ENCODE data around the gene CDC42EP5.
"Not testable (repeated sequence)": the region's sequence is repeated elsewhere in the genome, so short reads cannot be mapped to it uniquely, and the experiment has no call there.

CDC42EP5 gene

DNA sequence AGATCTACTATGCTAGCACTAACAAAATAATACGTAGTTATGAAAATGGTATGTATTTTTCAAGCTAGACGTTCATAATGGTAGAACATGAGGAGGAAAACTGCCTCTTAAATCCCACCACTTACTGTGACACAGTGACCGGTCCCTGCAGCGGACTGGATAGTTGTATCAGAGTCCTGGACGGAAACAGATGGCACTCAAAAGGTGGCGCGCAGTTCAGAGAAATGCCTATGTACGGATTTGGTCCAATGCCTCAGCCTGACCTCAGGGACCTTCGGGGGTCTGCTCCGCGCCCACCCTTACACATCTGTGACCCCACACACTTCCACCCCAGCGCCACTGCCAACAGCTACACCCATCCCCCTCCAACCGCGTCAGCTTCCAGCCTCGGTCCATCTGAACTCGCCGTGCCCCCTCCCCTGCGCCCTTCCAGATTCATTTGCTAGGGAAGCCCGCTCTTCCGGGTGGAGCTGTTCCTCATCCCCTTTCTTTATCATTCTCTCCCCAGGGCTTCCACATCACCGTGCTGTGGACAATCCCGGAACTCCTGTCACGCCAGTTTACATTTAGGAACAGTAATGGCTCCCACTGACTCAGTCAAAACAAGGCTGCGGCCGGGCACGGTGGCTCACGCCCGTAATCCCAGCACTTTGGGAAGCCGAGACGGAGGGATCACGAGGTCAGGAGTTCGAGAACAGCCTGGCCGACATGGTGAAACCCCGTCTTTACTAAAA is 24.9 kb downstream of the CDC42EP5 start:
- no peak for DNase-seq (ENCODE audit: low read depth)

DNA sequence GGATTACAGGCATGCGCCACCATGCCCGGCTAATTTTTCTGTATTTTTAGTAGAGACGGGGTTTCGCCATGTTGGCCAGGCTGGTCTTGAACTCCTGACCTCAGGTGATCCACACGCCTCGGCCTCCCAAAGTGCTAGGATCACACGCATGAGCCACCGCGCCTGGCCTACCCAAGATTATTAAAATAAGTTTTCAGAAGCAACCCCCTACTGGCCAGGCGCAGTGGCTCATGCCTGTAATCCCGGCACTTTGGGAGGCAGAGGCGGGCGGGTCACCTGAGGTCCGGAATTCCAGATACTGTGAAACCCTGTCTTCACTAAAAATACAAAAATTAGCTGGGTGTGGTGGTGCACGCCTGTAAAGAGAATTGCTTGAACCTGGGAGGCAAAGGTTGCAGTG is 26.7 kb downstream of the CDC42EP5 start:
- not testable (repeated sequence) for DNase-seq (ENCODE audit: low read depth)

DNA sequence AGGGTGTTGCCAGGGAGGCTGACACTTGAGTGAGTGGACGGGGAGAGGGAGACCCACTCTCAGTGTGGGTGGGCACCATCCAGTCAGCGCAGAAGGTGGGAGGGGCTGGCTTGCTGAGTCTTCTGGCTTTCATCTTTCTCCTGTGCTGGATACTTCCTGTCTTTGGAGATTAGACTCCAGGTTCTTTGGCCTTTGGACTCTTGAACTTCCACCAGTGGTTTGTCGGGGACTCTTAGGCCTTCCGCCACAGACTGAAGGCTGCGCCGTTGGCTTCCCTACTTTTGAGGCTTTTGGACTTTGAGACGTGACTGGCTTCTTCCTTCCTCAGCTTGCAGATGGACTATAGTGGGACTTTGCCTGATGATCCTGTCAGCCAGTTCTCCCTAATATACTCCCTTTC is 28.4 kb downstream of the CDC42EP5 start:
- no peak for DNase-seq (ENCODE audit: low read depth)

DNA sequence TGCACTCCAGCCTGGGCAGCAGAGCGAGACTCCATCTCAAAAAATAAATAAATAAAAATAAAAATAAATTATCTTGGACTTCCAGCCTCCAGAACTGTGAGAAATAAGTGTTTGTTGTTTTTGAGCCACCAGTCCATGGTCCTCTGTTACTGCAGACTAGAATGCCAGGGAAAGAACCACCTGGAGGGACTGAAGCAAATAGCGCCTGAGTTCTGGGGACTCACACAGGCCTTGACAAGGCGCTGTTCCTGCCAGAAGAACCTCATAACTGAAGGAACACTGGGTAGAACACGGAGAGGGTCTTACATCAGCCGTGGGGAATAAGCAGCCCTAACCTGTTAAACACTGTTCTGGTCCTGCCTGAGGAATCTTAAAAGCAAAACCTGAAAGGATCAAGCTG is 32.5 kb downstream of the CDC42EP5 start:
- DNase-seq (ENCODE audit: low read depth), result no peak

DNA sequence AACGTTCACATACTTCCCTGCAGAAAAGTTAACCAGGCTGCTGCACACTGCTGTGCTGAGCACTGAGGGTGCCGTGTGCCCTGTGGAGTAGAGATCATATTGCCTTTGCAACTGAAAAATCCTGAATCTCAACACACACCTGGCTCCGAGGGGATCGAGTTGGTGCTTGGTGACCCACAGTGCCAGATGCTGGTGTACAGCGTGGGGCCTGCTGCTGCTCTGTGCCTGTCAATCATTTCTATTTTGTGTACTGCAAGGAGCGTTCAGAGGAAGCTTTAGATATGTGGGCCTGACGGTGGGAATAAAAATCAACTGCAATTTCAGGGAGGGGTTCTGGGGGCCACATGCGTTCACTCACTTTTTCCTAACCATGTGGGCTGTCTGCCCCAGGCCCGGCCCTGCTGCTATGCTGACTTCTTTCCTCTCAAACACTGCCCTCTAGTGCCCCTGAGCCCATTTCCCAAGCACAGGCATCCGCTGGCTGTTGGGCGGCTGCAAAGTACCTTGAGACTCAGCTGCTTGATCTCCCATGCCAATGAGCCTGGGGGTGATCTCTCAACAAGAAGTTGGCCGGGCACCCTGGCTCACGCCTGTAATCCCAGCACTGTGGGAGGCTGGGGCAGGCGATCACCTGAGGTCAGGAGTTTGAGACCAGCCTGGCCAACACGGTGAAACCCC is 33.8 kb downstream of the CDC42EP5 start:
- no peak for DNase-seq (ENCODE audit: low read depth)

DNA sequence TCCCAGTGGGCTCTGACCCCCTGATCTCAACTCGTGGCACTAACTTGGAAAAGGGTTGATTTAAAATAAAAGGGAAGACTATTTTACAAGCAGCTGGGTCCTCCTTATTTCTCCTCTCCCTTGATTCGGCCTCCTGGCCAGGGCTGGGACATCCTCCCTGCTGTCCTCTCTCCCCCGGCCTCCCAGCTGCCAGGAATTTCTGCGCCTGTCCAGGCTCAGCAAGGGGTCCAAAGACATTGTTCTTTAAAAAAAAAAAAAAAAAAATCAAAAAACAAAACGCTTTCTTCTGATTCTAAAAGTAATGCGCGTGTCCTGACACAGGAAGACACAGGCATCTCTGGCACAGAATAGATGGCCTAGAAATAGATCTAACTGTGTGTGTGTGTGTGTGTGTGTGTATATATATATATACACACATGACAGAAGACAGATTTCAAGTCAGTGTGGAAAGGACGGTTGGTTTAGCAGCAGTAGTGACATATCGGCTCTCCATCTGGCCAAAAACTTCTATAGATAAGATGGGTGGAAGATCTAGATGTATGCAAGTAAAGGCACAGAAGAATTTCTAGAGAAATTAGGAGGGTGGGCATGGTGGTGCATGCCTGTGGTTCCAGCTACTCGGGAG is 36.4 kb downstream of the CDC42EP5 start:
- no peak for DNase-seq (ENCODE audit: low read depth)

DNA sequence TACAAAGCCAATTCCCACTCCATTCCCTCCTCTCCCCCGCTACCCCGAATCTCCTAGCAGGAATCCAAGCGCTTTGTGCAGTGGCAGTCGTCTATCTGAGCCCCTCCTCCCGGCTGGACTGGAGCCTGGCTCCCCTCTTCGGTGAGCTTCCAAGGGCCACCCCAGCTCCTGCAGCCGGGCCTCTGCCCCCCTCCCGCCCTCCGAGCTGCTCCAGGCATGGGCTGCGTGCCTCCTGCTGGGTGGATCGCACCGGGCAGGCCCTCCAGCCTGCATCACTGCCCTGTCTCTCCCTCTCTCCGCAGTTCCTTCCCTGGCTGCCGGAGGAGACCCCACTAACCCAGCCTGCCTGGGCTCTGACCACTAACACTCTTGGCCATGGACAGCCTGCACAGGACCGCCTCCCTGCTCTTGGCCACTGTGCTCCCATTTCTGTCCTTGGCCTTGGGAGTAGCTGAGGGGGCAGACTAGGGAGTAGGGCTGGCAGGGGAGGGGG is 37.0 kb downstream of the CDC42EP5 start:
- no peak for DNase-seq (ENCODE audit: low read depth)

DNA sequence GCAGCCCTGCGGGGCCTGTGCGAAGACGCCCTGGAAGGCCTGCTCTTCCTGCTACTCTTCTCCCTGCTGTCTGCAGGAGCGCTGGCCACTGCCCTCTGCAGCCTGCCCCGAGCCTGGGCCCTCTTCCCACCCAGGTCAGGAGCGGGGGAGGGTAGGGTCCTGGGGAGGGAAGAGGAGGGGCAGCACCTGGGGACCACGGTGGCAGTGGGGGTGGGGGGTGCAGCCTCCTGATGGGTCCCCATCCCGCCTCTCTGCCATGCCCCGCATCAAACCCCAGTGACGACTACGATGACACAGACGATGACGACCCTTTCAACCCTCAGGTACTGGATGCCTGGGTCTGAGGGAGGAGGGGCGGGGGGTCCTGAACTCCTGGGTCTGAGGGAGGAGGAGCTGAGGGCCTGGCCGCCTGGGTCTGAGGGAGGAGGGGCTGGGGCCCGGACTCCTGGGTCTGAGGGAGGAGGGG is 37.5 kb downstream of the CDC42EP5 start:
- no peak for DNase-seq (ENCODE audit: low read depth)

DNA sequence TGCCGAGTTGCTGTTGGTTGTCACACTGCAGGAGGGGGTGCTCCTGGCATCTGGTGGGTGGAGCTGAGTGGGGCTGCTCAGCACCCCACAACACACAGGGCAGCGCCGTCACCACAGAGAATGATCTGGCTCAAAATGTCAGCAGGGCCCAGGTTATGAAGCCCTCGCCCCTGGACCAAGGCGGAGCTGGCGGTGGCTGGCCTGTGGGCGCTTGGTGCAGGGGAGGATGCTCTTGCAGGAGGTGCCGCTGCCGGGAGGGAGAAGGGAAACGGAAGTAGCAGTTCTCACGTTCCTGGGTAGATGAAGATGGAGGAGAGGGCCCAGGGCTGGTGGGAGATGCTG is 38.3 kb downstream of the CDC42EP5 start:
- DNase-seq (ENCODE audit: low read depth), result no peak

DNA sequence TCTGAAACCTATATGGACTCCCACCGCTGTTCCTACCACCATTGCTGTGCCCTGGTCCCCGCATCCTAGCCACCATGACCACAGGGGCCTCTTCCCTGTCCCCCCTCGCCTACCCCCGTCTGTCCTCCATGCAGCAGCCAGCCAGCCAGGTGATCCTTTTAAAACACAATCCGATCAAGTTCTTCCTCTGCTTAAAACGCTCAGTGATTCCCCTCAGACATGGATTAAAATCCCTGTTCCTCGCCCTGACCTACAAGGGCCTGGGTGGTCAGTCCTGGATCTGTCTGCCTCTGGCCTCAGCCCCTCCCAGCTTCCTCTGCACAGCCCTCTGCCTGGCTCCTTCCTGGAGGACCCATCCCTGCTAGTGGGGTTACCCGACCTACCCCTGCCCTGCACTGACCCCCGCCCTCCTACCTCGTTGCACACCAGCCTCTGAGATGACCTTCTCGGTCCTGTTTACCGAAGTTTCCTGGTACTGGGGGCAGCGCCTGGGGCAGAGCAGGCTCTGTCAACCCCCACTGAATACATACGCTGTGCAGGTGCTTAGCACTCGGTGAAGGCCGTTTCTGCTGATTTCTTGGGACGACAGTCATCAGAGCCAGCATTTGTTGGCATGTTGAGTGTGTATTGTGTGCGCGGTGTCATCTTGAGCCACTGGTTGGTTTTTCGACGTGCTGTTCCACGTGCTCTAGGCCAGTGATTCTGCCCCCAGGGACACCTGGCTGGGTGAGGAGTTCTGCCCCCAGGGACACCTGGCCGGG is 38.8 kb downstream of the CDC42EP5 start:
- no peak for DNase-seq (ENCODE audit: low read depth)

DNA sequence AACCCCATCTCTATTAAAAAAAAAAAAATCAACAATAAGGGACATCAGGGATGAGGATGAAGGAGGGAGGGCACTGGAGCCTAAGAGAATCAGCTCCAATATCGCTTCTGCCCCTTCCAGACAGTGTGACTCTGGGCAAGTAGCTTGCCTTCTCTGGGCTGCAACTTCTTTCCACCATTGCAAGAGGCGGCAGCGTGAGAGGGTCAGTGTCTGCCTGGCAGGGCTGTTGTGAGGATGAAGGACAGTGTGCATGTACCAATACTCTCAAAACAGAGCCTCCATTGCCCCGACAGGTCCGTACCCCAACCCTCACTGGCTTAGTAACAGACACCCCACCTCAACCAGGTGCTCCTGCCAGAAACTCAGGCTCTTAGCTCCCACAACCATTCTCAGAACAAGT is 39.4 kb downstream of the CDC42EP5 start:
- DNase-seq (ENCODE audit: low read depth), result no peak

DNA sequence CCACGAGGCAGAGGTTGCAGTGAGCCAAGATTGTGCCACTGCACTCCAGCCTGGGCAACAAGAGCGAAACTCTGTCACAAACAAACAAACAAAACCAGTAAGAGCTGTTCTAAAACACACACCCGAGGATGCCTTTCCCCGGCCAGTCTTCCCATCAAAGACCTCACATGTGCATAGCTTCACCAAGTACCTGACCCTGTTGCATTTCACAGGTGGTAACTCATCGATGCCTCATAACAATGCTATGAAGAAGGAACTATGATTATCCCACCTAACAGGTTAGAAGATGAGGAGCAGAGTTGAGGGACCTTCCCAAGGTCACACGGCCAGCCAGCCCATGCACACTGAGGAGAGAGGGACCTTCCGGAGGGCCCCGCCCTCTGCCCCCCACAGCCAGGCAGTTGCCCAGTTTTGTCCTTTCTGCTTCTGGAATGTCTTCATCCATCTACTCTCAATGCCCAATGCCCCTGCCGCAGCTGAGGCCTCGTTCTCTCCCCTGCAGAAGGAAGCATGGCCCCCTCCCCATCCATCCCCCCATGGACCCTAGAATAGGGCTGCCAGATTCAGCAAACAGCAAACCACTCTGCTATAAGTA is 40.9 kb downstream of the CDC42EP5 start:
- no peak for DNase-seq (ENCODE audit: low read depth)

DNA sequence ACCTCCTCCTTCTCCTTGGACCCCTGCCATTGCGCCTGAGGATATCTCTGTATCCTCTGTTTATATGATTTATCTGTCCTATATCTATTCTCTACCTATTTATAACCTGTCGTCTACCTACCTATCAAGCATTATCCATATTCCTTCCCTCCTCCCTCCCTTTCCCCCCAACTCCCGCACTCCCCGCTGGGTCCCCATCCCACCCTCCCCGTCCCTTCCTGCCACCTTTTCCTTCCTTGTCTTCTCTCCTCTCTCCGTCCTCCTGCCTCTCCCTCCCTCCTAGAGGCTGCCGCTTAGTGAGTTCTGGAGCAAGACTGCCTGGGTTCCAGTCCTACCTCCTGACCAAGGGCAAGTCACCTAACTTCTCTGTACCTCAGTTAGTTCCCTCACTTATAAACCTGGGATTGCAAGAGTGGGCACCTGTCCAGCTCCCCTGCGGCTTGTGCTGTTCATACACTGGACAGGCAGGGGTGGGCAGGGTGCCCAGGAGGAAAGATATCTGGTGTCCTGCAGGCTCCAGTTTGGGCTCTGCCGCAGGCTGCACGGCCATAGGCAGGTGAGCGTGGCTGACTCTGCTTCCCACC is 41.7 kb downstream of the CDC42EP5 start:
- DNase-seq (ENCODE audit: low read depth), result no peak

DNA sequence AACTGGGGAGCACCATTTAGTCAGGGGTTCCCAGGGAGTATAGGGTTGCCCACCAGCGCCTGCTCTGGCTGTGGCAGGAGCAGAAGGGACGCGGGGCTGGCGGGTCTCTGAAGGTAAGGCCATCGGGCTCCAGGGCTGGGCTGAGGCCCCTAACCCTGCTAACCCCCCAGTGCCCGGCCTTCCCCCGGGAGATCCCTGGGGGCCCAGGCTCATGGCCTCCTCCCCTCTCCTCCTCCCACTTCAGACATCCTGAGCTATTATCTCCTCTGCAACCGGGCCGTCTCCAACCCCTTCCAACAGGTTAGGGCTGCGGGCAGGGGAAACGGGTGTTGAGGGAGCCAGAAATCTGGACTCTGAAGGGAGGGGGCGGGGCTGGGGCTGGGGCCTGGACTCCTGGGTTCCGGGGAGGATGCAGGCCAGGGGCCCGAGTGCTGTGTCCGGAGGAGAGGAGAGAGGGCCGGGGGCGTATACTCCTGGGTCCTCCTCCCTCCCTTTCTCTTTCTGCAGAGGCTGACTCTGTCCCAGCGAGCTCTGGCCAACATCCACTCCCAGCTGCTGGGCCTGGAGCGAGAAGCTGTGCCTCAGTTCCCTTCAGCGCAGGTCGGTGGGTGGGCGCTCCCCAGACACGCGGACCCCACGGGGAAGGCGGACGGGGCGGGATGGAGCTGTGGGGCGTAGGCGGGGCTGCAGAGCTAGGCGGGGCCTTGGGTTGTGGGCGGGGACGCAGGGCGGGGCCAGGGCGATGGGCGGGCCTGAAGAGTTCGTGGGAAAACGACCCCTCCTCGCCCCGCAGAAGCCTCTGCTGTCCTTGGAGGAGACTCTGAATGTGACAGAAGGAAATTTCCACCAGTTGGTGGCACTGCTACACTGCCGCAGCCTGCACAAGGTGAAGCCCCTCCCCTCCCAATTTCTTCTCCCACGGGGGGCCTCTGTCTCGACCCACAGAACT is 42.5 kb downstream of the CDC42EP5 start:
- DNase-seq (ENCODE audit: low read depth), result no peak

DNA sequence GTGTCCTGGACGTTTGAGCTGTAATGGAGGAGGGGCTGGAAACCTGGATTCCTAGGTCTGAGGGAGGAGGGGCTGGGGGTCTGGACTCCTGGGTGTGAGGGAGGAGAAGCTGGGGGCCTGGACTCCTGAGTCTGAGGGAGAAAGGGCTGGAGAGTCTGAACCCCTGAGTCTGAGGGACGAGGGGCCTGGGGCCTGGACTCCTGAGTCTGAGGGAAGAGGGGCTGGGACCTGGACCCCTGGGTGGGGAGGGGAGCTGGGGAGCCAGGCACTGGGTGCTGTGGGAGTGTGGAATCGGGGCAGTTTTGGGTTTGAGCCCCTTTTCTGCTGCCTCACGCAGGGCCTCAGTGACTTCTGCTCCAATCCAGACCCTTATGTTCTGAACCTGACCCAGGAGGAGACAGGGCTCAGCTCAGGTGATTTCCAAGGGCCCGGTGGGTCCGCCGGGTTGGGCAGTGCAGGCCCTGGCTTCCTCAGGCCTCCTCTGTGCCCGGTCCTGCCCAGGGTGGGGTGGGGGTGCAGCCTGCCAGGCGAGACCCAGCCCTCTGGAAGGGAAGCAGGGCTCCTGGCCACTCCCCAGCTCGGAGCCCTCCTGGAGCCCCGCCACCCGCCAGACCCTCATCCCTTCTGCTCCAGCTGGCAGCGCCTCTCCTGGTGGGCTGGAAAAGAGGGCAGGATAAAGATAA is 43.4 kb downstream of the CDC42EP5 start:
- DNase-seq (ENCODE audit: low read depth), result no peak

DNA sequence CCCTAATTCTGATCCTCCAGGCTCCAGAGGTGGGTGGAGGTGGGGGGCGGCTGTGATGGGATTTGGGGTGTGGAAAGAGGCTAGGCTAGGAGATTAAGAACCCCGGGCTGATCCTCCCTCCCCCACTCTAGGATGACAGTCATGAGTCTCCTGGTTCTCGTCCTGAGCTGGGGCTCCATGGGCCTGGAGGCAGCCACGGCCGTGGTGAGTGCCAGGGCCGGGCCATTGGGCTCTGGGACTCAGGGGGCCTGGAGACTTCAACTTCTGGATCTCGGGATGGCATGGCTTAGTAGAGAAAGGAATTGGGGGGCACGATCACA is 44.0 kb downstream of the CDC42EP5 start:
- no peak for DNase-seq (ENCODE audit: low read depth)

DNA sequence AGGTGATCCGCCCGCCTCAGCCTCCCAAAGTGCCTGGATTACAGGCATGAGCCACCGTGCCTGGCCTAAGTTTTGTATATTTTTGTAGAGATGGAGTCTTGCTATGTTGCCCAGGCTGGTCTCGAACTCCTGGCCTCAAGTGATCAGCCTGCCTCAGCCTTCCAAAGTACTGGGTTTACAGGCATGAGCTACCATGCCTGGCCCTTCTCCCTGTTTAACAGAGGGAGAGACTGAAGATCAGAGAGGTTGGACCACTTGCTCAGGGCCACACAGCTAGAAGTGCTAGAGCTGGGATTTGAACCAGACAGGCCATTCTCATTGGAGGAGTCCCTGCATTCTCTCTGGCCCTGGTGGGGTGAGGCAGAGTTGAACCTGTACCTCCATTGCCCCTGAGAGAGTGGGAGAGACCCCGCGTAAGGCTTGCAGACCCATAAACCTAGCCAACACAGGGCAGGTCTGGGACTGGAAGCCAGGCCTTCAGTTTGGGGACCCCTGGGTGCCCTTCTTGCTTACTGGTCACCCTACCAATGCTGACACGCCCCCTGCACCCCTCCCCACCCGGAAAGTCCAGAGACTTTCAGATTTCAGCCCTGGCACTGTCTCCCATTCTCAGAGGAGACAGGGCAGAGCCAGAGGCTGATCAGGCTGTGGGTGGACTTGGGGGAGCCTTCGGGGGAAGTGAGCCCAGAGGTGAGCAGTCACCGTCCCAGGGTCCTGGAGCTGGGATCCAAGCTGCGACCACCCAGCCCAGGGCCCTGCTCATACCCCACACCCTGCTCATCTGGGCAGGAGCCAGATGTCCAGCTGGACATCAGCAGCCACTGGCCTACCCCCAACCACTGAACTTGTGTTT is 44.5 kb downstream of the CDC42EP5 start:
- DNase-seq (ENCODE audit: low read depth), result no peak

DNA sequence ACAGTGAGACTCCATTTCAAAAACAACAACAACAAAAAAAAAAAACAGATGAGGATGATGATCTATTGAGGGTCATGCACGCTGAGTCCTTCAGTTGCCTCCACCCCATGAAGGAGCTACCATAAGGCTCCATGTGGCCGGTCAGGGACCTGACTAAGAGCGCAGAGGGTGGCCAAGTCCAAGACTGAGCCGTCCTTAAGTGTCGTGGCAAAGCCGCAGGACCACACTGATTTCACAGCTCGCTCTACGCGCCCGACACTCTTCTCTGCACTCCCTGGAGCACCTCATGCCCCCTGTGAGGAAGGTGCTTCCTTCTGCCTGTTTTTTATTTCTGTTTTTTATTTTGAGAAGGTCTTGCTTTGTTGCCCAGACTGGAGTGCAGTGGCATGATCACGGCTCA is 45.5 kb downstream of the CDC42EP5 start:
- no peak for DNase-seq (ENCODE audit: low read depth)

DNA sequence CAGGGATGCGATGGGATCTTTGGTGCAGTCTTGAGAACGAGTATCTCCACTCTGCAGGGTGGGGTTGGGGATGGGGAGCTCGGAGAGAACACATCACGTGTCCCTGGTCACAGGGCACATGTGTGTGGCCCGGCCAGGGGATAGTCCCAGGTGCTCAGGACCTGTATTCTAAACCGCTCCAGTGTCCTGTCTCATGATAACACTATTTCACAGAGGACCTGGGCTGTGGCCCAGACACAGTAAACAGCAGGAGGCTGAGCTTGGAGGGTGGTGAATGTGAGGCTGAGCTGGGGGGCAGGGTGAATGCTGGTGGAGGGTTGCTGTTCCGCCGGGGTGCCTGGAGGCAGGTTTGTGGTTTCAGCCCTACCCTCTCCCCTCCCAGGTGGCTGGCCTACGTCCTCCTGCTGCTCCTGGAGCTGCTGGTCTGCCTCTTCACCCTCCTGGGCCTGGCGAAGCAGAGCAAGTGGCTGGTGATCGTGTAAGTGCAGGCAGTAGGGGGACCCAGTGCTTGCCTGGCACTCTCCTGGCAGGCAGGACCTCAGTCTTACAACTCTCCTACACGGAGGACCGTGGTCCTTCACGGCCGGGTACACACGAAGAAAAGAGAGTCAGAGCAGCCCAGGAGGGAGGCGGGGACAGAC is 46.7 kb downstream of the CDC42EP5 start:
- no peak for DNase-seq (ENCODE audit: low read depth)
